ENCODE data around the gene PIEZO1.

Gene PIEZO1

GRCh38 chr16:88744577-88745521 lies 40.2 kb downstream of the PIEZO1 start:
- TF ChIP-seq MYC (IDR thresholded peaks at IDR 0.05; ENCODE audit: low read depth, low read length) (no peak), CTCF (IDR thresholded peaks at IDR 0.05; ENCODE audit: low read depth, low read length) (no peak), POLR2A (IDR thresholded peaks at IDR 0.05; ENCODE audit: extremely low read depth, insufficient read length) (no peak)
- H3K4me3 ChIP-seq (ENCODE audit: low read depth, low read length) = no peak overlapping the region
- no peak for DNase-seq (ENCODE audit: low read depth)

GRCh38 chr16:88743693-88744576 lies 41.1 kb downstream of the PIEZO1 start:
- peak; percentile 66 for DNase-seq (ENCODE audit: low read depth)
- peak; percentile 83 for TF ChIP-seq CTCF (IDR thresholded peaks at IDR 0.05; ENCODE audit: low read depth, low read length)
- no peak for TF ChIP-seq MAX (IDR thresholded peaks at IDR 0.05; ENCODE audit: low read depth, low read length)
- no peak overlapping the region for H3K4me3 ChIP-seq (ENCODE audit: low read depth, low read length)

- no peak for DNase-seq (ENCODE audit: low read depth)
- H3K4me3 ChIP-seq (ENCODE audit: low read depth, low read length) = no peak overlapping the region
- TF ChIP-seq CTCF (IDR thresholded peaks at IDR 0.05; ENCODE audit: low read depth, low read length) = no peak
- TF ChIP-seq MYC (IDR thresholded peaks at IDR 0.05; ENCODE audit: low read depth, low read length) = no peak
- no peak for TF ChIP-seq MAX (IDR thresholded peaks at IDR 0.05; ENCODE audit: low read depth, low read length)
- no peak for TF ChIP-seq POLR2A (IDR thresholded peaks at IDR 0.05; ENCODE audit: extremely low read depth, insufficient read length)
Measured at GRCh38 chr16:88742896-88743605, 42.0 kb downstream of the PIEZO1 start.

GRCh38 chr16:88741368-88741767 lies 43.7 kb downstream of the PIEZO1 start:
- no peak for DNase-seq (ENCODE audit: low read depth)
- H3K4me3 ChIP-seq (ENCODE audit: low read depth, low read length) = no peak overlapping the region
- no peak for TF ChIP-seq MYC (IDR thresholded peaks at IDR 0.05; ENCODE audit: low read depth, low read length)
- no peak for TF ChIP-seq POLR2A (IDR thresholded peaks at IDR 0.05; ENCODE audit: extremely low read depth, insufficient read length)
- no peak for TF ChIP-seq CTCF (IDR thresholded peaks at IDR 0.05; ENCODE audit: low read depth, low read length)
- TF ChIP-seq MAX (IDR thresholded peaks at IDR 0.05; ENCODE audit: low read depth, low read length) = no peak

- DNase-seq (ENCODE audit: low read depth) = no peak
- no peak overlapping the region for H3K4me3 ChIP-seq (ENCODE audit: low read depth, low read length)
- TF ChIP-seq MYC (IDR thresholded peaks at IDR 0.05; ENCODE audit: low read depth, low read length) (no peak), POLR2A (IDR thresholded peaks at IDR 0.05; ENCODE audit: extremely low read depth, insufficient read length) (no peak), MAX (IDR thresholded peaks at IDR 0.05; ENCODE audit: low read depth, low read length) (no peak), CTCF (IDR thresholded peaks at IDR 0.05; ENCODE audit: low read depth, low read length) (no peak)
Measured at GRCh38 chr16:88740727-88741055, 44.3 kb downstream of the PIEZO1 start.
